ENCODE results near the gene DND1.
"Not testable (repeated sequence)": the region's sequence is repeated elsewhere in the genome, so short reads cannot be mapped to it uniquely, and the experiment has no call there.

The DND1 gene

DNA sequence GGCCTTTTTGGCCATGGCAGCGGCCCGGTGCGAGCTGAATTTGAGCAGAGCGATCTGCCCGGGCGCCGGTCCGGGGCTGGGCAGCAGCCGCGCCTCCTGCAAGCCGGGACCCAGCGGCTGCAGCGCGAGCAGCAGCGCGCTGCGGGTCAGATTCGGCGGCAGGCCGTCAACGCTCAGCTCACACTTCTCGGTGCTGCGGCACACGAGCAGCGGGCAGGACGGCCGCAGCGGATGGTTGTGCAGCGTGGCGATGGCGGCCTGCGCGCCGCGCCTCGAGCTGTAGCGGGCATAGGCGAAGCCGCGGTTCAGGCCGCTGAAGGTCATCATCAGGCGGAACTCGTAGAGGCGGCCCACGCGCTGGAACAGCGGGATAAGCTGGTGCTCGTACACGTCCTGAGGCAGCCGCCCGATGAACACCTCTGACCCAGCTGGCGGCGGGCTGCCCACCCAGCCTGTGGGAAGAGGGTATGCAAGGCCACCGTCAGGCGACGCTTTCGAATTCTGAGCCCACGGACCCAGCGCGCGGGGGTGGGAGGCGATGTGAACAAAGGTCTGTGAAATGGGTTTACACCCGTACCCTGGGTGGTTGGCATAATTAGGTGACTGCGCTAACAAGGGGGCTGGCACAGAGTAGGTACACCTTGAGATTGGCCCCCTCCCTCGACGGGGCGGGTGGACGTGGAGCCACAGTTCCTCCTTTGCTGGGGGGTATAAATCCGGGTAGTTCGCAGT, 755 bp downstream of the DND1 start:
- no peak for DNase-seq (ENCODE audit: low read depth)

- no peak for DNase-seq (ENCODE audit: low read depth)
Observed at GRCh38 chr5:140671472-140672125, 1.8 kb downstream of the DND1 start.

DNA sequence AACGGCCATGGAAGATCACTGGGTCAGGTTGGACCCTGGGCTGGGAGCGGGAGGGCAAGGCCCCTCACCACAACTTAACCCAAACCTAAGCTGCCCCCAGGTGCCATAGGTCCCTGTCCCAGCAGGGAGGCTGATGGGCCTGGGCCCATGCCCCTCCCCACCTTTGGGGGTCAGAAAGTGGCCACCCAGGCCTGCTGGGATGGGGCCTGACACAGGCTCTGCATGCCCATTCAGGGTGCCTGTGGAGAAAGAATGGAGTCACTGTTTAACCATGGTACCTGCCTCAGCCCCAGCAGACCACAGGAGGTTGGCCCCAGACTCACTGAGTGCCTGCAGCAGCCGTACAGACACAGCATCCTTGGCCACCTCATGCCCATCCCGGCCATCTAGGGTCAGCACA, 2.3 kb downstream of the DND1 start:
- DNase-seq (ENCODE audit: low read depth), result not testable (repeated sequence)

- peak; percentile 94 for DNase-seq (ENCODE audit: low read depth)
Observed at GRCh38 chr5:140664359-140665119, 8.8 kb downstream of the DND1 start, which contains the start of gene WDR55. Gene WDR55, plus strand, starts transcription at chr5:140664904. Its CDS starts 9 bp downstream, at chr5:140664913.

- no peak for DNase-seq (ENCODE audit: low read depth)
Observed at GRCh38 chr5:140664030-140664358, 9.4 kb downstream of the DND1 start.

- DNase-seq (ENCODE audit: low read depth), result not testable (repeated sequence)
Observed at GRCh38 chr5:140660371-140660770, 13.0 kb downstream of the DND1 start.

- DNase-seq (ENCODE audit: low read depth), result no peak
Observed at GRCh38 chr5:140658870-140659269, 14.5 kb downstream of the DND1 start.

- no peak for DNase-seq (ENCODE audit: low read depth)
Observed at GRCh38 chr5:140647042-140647419, 26.3 kb downstream of the DND1 start.

DNA sequence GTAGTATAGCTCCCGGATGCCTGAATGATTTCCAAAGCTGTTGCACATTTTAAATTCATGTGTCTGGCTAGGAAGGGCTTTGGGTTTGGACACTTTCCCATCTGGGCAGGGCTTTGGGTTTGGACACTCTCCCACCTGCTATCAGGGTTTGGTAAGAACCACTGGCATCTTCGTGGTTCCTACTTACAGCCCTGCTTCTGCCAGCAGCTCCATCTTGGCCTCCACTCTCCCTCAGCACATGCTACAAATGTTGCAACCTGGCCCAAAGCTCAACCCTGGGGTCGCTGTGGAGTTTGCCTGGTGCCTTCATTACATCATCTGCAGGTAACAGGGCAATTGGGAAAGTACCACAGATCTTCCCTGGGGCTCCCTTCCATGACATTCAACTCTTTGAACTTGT, 30.7 kb downstream of the DND1 start:
- no peak for DNase-seq (ENCODE audit: low read depth)

DNA sequence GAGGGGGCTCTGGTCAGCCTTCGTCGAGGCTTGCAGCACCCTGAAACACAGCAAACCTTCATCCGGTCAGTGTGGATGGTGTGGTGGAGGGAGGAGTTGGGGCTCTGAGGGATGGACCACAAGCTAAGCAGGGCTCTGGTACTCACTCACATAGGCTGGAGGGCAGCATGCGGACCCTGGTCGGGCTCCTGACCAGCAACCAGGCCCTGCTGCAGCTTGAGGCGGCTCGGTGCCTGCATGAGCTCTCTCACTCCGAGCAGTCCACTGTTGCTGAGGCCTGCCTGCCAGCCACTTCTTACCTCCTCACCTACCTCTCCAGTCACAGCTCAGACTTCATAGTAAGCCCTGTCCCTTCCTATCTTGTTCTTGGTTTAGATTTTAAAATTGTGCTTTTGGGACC, 31.7 kb downstream of the DND1 start:
- DNase-seq (ENCODE audit: low read depth), result no peak

GRCh38 chr5:140639148-140639981, 34.0 kb downstream of the DND1 start, which contains the start of gene TMCO6:
Gene TMCO6, plus strand, starts transcription at chr5:140639451. Its CDS starts 77 bp downstream, at chr5:140639528.
- DNase-seq (ENCODE audit: low read depth), result peak; percentile 94

GRCh38 chr5:140638898-140639147, 34.6 kb downstream of the DND1 start:
- not testable (repeated sequence) for DNase-seq (ENCODE audit: low read depth)

DNA sequence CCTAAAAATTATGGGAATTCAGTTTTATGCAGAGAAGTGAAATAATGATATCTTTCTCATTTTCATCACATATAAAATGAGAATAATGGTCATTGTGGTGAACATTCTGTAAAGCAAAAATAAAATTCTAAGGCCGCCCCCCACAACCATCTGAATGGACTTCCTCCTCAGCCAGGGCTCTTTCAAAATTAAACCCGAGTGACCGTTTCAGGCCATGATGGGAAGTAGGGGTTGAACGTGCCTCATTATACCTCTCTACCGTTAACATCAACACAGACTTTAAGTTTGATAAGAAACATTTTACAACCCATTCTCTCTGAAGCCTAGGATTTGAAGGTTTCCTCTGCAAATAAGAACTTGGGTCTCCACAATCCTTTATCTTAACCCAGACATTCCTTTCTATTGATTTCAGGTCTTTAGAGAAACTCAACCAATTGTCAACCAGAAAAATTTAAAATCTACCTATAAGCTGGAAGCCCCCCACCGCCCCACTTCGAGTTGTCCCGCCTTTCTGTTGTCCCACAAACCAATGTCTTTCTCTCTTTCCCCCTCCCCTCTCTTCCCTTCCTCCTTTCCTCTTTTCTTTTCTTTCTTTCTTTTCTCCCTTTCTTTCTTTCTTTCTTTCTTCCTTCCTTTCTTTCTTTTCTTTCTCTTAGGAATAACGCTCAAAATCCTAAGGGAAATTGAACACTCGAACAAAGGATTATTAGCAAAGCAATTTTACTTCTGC, 35.8 kb downstream of the DND1 start:
- no peak for DNase-seq (ENCODE audit: low read depth)

DNA sequence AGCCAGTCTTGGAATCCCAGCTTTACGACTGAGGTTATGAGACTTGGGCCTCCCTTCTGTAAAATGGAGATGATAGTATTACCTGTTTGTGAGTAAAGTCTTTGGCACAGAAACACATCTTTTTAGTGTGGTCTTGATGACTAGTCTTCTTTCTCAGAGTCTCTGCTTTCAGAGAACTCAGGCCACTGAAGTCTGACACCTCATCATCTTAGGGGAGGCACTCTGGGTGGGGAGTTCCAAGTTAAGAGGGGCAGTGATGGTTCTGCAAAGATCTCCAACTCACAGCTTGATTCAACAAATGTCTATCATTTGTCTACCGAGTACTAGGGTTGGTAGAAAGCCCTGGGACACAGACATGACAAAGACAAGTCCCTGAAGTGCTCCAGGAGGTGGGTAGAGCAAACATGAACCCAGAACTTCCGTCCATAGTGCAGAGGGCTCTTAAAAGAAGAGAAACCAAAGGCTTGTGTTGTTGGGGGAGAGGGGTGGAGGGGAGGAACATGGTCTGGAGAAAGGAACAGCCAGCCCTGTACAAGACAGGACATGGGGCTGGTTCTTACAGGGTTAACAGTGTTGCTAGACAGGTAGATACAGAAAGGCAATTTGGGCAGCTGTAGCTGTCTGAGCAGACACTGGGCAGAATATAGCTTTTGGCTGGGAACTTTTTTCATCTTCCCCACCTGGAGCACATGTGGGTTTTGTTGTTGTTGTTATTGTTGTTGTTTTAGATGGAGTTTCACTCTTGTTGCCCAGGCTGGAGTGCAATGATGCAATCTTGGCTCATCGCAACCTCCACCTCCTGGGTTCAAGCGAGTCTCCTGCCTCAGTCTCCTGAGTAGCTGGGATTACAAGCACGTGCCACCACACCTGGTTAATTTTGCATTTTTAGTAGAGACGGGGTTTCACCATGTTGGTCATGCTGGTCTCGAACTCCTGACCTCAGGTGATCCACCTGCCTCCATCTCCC, 37.8 kb downstream of the DND1 start:
- no peak for DNase-seq (ENCODE audit: low read depth)

GRCh38 chr5:140634103-140634502, 39.3 kb downstream of the DND1 start:
- no peak for DNase-seq (ENCODE audit: low read depth)

GRCh38 chr5:140633501-140633900, 39.9 kb downstream of the DND1 start:
- no peak for DNase-seq (ENCODE audit: low read depth)

GRCh38 chr5:140633021-140633471, 40.3 kb downstream of the DND1 start, which contains the start of gene CD14:
Gene CD14, minus strand, starts transcription at chr5:140633175. Its CDS starts 104 bp downstream, at chr5:140633071.
- DNase-seq (ENCODE audit: low read depth), result no peak

- DNase-seq (ENCODE audit: low read depth), result peak; percentile 39
Observed at GRCh38 chr5:140632366-140633020, 40.9 kb downstream of the DND1 start.

GRCh38 chr5:140631831-140632365, 41.5 kb downstream of the DND1 start:
- DNase-seq (ENCODE audit: low read depth), result no peak

Measured in stimulated activated CD4-positive, alpha-beta T cell treated with anti-CD3 and anti-CD28 coated beads, Interleukin-2, amount 100 ng/mL, for 4 hours (primary cell).